Gastroesophageal sphincter (tissue), 3 donors: ENCODE data around the gene LRRTM1.

ENCODE experiments used
- EP300 ChIP-seq: sonication (generic); formaldehyde crosslinking; IDR thresholded peaks from one replicate; pipeline ENCODE4 v1.6.1; 2017; ENCODE audit warnings: antibody characterized with exemption, mild to moderate bottlenecking
- POLR2A ChIP-seq, 2 donors: fragments of 450-650 bp; IDR thresholded peaks; one replicate each; pipeline ENCODE4 v1.6.1; 2017; ENCODE audit warnings: antibody characterized with exemption in 2 of 2, mild to moderate bottlenecking in 2 of 2, moderate library complexity in 1 of 2
- POLR2AphosphoS5 ChIP-seq: sonication (generic); formaldehyde crosslinking; IDR thresholded peaks from one replicate; pipeline ENCODE4 v1.6.1; 2017; ENCODE audit warnings: antibody characterized with exemption
- TF ChIP-seq, protein P1 (sequence below), 4 experiments: fragments of 200-600 bp in 2 of 4; fragments of 450-650 bp in 2 of 4; sonication (generic) in 1 of 4; IDR thresholded peaks; one replicate each; pipeline ENCODE4 v1.5.1; 2017 to 2019; ENCODE audit warnings: antibody characterized with exemption in 4 of 4, mild to moderate bottlenecking in 2 of 4, moderate library complexity in 2 of 4

GRCh38 chr2:80281049-80281448 is 23.5 kb downstream of the LRRTM1 start:
- TF ChIP-seq, protein P1, sequence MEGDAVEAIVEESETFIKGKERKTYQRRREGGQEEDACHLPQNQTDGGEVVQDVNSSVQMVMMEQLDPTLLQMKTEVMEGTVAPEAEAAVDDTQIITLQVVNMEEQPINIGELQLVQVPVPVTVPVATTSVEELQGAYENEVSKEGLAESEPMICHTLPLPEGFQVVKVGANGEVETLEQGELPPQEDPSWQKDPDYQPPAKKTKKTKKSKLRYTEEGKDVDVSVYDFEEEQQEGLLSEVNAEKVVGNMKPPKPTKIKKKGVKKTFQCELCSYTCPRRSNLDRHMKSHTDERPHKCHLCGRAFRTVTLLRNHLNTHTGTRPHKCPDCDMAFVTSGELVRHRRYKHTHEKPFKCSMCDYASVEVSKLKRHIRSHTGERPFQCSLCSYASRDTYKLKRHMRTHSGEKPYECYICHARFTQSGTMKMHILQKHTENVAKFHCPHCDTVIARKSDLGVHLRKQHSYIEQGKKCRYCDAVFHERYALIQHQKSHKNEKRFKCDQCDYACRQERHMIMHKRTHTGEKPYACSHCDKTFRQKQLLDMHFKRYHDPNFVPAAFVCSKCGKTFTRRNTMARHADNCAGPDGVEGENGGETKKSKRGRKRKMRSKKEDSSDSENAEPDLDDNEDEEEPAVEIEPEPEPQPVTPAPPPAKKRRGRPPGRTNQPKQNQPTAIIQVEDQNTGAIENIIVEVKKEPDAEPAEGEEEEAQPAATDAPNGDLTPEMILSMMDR (IDR thresholded peaks at IDR 0.05): no peak
- TF ChIP-seq POLR2A (IDR thresholded peaks at IDR 0.05) (no peak), EP300 (no peak), POLR2AphosphoS5 (no peak)
